ENCODE results near the gene HDAC9.

DNA sequence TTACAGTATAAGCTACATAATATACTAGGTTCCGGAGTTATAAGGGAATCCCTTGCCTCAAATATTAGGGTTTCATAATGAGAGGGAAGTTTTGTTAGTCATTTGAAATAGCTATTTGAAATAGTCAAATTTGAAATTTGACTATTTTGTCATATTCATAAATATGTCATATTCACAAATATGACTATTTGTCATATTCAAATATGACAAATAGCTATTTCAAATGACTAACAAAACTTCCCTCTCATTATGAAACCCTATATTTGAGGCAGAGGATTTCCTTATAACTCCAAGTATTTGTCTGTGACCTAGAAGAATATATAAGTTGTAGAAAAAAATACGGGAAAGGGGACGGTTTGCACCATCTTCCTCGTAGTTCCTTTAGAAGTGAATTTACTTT, 76.6 kb downstream of the HDAC9 start:
- TF ChIP-seq POLR2AphosphoS5 (IDR thresholded peaks at IDR 0.05; ENCODE audit: low read depth, low read length) (no peak), POLR2A (IDR thresholded peaks at IDR 0.05; ENCODE audit: low read depth, low read length) (no peak)

All from GM12892 (cell line).